NCI-H526 (cell line): ENCODE data around the gene BBX.
A peak's percentile ranks its signal among the peaks of the same experiment; 100 is the strongest.

Experiments used
- DNase-seq, 2 experiments: peaks; one replicate each; lab custom pipeline; 2025; lab: John Stamatoyannopoulos, UW

Gene BBX

GRCh38 chr3:107598926-107599771 is 76.4 kb downstream of the BBX start:
- no peak for DNase-seq

- DNase-seq = no peak
Observed at GRCh38 chr3:107599772-107600145, 77.0 kb downstream of the BBX start.

- no peak for DNase-seq
Observed at GRCh38 chr3:107600780-107601179, 78.0 kb downstream of the BBX start.

GRCh38 chr3:107604057-107604822 is 81.5 kb downstream of the BBX start:
- DNase-seq = no peak

- DNase-seq = no peak
Observed at GRCh38 chr3:107611775-107612469, 89.2 kb downstream of the BBX start.

GRCh38 chr3:107612664-107613084 is 89.9 kb downstream of the BBX start:
- no peak for DNase-seq

- DNase-seq = no peak
Observed at GRCh38 chr3:107619549-107619948, 96.8 kb downstream of the BBX start.

GRCh38 chr3:107620534-107620933 is 97.8 kb downstream of the BBX start:
- DNase-seq = no peak

GRCh38 chr3:107621465-107621864 is 98.7 kb downstream of the BBX start:
- DNase-seq = no peak

- no peak for DNase-seq
Observed at GRCh38 chr3:107627962-107628542, 105.3 kb downstream of the BBX start.

GRCh38 chr3:107629566-107629965 is 106.8 kb downstream of the BBX start:
- DNase-seq = no peak

GRCh38 chr3:107630779-107631178 is 108.0 kb downstream of the BBX start:
- no peak for DNase-seq

GRCh38 chr3:107632576-107632975 is 109.8 kb downstream of the BBX start:
- DNase-seq = no peak

GRCh38 chr3:107633327-107634098 is 110.8 kb downstream of the BBX start:
- no peak for DNase-seq

GRCh38 chr3:107634099-107634489 is 111.3 kb downstream of the BBX start:
- DNase-seq = no peak

GRCh38 chr3:107637416-107638183 is 114.8 kb downstream of the BBX start:
- DNase-seq = no peak

GRCh38 chr3:107641572-107642307 is 119.0 kb downstream of the BBX start:
- DNase-seq = peak in 1 of 2 experiments; percentile 5

GRCh38 chr3:107643038-107643883 is 120.5 kb downstream of the BBX start:
- peak in 1 of 2 experiments; percentile 7 for DNase-seq

- DNase-seq = no peak
Observed at GRCh38 chr3:107644631-107645030, 121.9 kb downstream of the BBX start.
